HG03196 (cell line): Measurements from ENCODE around the gene GRAMD4.

ENCODE experiments used
- ATAC-seq: cut with Tn5 transposase; IDR thresholded peaks from one replicate; pipeline ENCODE4 v1.9.1; 2021; ENCODE audit not compliant: unreplicated experiment

The GRAMD4 gene

DNA sequence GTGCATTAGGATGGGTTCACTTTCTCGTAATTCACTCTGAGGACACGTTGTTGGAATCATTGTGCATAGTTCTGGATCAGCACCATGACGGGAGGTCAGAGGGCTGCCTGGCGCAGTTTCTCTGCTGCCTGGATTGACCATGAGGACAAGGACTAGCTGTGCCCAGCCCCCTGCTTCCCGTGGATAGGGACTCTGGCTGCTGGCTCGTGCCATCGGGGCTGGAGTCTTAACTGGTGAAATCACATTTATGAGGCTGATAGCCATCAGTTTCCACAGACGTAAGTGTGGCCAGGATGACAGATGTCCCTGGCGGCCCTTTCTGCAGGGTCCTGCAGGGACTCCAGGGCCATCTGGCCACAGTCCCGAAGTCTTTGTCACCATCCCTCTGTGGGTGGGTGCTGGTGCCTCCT is 24.1 kb upstream of the GRAMD4 start:
- no peak for ATAC-seq

DNA sequence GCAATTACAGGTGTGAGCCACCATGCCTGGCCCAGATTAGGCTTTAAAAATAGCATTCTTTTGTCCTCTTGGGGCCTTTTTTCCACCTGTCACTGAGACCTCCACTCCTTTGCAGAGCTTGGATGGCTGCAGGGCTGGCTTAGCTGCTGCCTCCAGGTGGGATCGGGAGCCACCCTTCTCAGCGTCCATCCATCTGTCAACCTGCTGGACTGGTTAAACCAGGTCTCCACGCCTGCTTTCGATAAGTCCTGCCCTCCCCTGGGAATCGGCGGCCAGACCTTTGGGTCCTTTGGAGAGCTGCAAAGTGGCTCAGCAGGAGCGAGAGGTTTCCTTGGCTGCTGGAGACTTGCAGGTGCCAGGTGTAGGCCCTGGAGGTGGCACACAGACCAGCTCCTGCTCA is 23.4 kb upstream of the GRAMD4 start:
- no peak for ATAC-seq

DNA sequence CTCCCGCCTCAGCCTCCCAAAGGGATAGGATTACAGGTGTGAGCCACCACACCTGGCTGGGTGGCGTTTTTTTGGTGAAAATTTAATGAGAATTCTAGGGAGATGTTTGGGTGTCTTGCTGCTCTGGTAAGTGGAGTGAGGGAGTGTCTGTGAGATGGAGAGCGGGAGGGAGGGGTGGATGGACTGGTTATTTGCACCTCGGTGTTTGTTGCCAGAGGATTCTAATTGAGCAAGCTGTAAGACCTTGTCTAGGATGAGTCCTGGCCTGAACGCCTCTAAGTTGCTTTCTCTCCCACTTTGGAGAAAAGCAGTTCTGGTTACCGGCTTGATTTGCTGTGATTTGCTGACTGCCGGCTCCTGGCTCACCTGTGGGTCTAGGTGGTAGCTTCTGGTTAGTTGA is 22.0 kb upstream of the GRAMD4 start:
- no peak for ATAC-seq

DNA sequence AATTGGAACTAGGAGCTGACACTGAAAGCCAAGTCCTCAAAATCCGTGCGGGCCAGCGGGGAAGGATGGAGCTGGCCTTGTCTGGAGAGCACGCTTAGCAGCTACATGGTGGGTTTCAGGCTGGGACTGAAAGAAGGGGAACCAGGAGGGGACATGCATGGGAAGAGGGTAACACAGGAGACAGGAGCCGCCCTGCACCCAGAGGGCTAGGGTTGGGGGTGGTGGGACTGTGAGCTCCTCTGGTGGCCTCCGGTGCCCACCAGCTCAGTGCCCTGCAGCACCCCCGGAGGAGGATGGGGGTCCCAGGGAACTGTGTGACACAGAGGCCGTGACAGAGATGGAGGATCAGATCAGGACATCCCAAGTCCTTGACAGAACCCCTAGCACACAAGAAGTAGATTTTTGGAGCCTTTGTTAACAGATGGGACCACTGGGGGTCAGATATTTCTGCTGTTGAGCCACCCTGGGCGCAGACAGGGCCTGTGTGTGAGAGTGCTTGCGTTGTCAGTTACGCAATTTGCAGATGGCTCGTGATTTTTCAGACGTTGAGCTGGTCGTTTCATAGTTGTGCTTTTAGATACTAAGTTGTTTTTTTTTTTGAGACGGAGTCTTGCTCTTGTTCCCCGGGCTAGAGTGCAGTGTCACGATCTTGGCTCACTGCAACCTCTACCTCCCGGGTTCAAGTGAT is 21.3 kb upstream of the GRAMD4 start:
- no peak for ATAC-seq

DNA sequence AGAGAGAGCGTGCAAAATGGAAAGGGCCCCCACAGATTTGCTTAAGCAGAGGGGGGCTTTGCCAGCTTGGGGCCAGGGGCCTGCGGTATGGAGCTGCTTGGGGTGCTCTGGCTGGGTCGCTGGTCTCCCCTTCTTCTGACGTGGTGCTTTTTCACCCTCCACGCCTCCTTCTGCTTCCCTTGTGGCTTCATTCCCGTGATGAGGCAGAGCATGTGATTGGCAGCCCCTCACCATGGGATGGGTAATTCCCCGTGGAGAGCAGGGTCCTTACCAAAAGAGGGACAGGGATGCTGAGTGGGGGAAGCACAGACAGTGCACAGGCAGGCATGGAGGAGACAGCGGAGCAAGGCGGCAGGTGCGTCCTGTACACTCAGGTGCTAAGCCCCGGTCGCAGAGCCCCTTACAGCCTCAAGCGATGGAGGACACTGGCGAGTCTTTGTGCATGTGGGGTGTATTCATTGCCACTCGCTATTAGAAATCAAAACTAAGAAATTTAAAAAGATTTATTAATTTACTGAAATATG is 19.9 kb upstream of the GRAMD4 start:
- no peak for ATAC-seq

DNA sequence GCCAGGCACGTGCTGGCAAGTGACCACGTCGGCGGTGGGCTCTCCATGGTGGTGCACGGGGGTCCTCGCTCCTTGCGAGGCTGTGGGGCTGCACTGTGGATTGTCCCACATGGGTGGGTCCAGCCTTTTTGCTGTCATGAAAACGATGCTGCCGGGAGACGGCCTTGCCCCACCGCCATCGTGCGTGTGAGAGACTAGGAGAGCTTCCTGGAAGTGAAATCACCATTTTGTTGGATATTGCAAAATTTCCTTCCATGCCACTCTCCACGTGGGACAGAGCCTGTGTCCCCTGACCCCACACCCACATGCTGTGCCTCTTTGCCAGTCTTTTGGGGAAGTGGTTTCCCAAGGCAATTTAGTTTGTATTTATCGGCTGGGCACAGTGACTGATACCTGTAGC is 18.2 kb upstream of the GRAMD4 start:
- ATAC-seq, result no peak

DNA sequence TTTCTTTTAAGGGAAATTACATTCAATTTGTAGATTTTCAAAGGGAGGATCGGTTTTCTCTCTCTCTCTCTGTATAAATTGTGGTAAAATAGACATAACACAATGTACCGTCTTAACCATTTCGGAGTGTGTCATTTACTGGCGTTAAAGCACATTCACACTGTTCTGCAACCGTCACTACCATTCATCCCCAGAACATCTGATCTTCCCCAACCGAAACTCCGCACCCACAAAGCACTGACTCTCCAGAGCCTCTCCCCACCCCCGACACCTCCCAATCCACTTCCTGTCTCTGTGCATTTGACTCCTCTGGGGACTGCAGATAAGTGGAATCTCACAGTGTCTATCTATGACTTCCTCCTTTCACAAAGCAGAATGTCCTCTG is 15.9 kb upstream of the GRAMD4 start:
- no peak for ATAC-seq

DNA sequence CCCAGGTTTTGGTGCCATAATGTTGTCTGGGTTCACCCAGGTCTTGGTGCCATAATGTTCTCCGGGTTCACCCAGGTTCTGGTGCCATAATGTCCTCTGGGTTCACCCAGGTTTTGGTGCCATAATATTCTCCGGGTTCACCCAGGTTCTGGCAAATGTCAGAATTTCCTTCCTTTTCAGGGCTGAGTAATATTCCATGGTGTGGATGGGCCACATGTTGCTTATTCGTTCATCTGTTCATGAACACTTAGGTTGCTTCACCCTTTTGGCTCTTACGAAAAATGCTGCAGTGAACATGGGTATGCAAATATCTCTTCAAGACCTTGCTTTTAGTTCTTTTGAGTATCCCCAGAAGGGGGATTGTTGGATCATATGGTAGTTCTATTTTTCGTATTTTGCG is 15.1 kb upstream of the GRAMD4 start:
- ATAC-seq, result no peak

DNA sequence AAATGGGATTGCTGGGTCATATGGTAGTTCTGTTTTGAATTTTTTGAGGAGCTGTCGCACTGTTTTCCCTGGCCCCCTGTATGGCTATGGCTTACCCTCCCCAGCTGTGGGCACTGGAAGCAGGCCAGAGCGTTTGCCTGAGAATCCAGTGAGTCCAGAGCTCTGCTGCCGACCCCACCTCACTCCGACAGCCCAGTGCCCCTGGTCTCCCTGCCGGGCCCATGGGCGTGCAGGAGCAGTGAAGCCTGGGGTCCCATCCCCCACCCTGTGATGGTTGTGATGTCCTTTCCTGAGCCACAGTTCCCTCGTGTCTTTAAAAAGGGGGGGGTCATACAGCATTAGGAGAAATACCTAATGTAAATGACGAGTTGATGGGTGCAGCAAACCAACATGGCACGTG is 13.3 kb upstream of the GRAMD4 start:
- ATAC-seq, result no peak

DNA sequence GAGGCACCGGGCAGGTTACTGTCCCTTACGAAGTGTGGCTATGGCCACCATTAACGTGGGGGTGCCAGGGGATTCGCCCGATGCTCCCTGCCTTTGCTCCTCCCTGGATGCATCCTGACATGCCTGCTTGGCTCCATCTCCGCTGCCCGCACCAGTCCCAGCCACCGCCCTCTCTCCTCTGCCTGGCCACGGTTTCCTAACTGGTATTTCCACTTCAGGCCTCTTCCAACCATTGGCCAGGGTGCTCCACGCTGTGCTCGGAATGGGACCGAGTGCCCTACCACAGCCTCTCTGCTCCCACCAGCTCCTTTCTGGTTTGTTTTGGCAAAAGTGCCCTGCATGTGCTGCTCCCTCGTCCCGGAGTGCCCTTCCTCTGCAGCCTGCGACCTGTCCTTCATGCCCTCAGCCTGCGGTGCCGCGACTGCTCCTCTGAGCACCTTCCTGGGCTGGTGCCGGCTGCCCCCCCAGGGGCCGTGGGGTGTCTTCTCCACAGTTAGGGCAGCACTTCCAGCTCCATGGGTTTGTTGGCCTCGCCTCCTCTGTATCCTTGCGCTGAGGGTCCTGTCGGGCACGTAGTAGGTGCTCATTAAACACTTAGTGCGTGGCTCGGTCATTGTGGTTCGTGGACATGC is 12.6 kb upstream of the GRAMD4 start:
- ATAC-seq, result no peak

DNA sequence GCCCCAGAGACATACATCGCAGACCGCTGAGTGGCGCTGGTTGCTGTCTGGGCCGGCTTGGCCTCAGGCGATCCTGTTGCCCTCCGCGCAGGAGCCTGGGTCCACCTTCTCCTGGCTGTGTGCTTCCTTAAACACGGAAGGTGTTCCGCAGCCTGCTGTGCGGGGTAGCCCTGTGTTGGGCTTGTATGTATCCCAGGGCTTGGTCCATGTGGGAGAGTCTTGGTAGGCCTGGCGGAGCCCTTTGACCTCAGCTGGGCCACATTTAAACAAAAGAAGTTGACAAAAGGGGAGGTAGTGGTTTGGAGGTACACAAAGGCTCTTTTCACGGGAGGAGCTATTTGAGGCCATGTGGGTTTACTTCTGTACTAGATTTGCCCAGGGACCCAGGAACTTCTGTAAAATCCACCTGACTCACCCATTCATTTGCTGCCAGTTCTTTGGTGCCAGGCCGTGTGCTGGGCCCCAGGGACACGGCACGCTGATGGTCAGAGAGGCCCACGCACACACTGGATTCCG is 11.0 kb upstream of the GRAMD4 start:
- no peak for ATAC-seq

DNA sequence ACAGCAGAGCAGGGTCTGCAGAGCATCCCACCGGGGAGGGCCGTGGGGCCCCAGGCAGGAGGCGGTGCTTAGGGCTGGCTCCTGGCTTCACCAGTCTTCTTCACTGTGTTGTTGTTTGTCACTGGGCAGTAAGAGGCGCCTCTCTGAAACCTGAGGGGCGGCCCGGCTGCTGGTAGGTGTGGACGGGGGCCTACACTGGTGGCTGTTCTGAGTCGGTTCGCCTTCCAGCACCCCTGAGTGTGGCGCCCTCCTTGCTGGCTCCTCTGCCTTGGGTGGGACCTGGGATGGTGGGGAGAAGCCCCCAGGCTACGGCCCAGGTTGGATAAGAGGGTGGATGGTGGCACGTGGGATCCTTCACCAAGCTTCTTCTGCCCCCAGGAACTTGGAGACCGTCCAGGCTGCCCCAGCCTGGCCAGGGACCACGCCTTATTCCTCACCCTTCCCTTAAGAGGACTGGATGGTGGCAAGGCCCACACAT is 10.4 kb upstream of the GRAMD4 start:
- no peak for ATAC-seq

DNA sequence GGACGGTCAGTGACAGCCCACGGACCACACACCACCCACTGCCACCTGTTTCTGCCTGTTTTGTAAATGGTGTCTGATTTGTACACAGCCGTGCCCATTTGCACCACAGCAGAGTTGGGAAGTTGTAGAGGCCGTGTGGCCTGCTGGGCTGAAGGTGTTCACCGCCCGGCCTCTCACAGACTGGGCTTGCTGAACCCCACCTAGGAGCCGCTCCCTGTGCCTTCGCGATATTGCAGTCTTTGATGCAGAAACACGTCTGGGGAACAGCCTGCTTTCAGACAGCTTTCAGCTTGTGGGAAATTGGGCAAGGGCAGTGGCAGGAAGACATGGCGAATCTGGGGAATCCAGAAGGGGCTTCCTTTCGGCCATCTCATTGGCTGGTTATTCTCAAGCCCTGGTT is 9.8 kb upstream of the GRAMD4 start:
- ATAC-seq, result no peak

DNA sequence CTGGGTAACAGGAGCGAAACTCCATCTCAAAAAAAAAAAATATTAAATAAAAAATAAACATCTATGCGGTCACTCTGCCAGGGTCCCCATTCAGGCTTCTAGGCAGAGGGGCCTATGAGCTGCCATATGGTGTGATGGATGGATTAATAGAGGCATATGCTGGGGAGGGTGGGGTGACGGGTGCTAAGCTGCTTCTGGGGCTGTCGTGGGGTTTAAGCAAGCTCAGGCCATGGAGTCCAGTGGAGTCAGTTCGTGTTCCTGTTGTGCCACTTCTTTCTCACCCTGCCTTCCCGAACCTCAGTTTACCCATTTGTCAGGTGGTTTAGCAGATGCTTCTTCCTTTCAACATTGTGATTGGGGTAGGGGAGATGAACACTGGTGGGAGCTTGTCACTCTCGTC is 9.0 kb upstream of the GRAMD4 start:
- ATAC-seq, result no peak

DNA sequence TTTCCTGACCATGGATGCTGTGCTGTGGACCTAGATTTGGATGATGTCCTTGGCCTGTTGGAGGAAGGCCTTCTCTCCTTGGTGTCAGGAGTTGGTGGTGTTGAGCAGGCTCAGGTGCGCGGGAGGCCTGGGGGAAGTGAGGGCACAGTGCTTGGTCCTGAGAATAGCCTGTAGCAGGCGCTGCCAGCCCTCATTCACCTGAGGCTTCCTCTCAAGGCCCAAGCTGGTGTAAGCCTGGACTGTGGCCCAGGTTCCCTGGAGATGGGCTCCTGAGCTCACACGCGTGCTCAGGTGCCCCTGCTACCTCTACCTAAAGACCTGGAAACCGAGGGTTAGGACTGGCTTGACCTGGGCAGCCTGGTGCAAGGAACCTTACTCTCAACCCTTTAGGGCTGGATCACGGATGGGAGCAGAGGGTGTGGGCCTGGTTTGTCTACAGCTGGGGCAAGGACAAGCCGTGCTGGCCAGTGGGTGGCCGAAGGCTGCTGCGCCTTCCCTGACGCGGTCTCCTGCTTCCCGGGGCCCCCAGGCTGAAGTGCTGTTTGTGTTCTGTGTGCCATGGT is 7.8 kb upstream of the GRAMD4 start:
- ATAC-seq, result no peak

DNA sequence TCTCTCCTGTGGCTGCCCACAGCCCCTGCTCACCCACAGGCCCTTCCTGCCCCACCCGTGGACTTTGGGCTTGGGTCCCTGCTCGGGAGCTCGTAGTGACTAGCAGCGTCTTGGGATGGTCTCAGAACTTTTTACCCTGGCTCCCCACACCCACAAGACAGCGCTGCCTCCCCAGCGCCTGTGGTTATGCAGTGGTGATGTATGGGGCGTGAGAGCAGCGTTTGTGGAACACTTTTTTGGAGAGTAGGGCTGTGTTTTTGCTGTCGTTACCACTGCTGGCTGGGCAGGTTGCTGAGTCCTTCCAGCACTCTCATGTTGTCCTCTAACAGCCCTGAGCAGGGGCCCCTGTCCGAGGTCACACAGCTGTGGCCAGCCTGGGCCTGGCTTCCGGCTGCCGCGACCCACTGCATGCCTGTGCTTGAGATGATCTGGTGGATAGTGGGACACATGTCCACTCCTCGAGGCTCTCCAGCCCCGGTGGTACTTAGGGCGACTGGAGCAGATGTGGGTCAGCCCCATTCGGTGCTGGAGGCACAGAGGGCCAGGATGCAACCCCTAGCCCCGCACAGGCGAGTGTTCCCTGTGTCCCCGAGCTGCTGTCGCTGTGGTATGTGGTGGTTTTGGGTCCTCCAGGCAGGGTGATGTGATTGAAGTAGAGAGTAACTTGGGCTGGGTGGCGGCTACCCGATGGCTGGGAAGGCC is 7.1 kb upstream of the GRAMD4 start:
- no peak for ATAC-seq

DNA sequence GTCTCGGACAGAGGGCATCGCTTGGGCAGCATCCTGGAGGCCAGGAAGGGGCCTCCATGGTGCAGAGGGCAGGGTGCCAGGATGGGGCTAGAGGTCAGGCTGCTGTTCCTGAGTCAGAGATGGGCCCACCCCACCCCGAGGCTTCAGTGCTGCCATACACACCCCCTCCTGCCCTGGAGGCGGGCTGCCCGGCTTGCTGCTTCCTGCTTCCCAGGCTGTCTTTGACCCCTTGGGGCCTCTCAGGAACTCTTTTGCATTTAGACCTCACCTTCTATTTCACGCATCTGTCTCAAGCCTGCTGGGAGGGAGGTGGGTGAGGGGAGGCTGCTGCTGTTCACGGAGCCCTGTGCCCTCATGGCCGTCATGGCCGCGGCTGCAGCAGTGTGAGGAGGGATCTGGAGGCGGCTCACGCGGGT is 6.6 kb upstream of the GRAMD4 start:
- no peak for ATAC-seq

DNA sequence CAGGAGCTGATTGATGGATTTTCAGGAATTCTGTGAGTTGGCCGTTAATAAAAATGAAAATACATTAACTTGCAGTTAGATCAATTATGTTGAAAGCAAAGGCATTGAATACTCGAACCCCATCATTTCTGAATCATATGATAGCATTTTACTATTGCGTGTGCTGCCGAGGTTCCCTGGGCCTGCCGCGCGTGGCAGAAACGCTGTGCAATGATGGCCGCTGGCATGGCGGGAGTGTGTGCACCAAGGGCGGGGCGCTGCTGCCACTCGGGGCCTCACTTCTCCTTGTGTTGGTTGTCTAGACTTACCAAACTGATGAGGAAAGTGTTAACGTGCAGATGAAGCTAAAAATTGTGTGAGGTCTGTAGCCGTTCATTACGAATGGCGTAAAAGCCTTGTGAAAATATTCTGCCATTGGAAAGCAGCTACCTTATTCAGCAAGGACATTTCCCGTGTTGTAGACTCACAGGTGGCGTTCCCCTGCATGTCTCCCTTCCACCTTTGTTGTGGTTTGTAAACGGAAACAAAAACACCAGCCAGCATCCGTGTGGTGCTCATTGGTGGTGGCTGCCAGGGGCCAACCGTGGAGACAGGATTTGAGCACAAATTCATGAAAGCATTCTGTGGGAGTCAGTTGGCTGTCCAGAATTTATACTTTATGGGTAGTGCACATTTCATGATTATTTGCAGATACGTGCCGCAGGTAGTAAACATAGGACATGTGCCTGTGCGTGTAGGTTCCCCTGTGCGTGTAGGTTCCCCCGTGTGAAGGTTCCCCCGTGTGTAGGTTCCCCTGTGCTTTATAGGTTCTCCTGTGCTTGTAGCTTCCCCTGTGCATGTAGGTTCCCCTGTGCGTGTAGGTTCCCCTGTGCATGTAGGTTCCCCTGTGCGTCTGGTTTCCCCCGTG is 5.9 kb upstream of the GRAMD4 start:
- no peak for ATAC-seq

DNA sequence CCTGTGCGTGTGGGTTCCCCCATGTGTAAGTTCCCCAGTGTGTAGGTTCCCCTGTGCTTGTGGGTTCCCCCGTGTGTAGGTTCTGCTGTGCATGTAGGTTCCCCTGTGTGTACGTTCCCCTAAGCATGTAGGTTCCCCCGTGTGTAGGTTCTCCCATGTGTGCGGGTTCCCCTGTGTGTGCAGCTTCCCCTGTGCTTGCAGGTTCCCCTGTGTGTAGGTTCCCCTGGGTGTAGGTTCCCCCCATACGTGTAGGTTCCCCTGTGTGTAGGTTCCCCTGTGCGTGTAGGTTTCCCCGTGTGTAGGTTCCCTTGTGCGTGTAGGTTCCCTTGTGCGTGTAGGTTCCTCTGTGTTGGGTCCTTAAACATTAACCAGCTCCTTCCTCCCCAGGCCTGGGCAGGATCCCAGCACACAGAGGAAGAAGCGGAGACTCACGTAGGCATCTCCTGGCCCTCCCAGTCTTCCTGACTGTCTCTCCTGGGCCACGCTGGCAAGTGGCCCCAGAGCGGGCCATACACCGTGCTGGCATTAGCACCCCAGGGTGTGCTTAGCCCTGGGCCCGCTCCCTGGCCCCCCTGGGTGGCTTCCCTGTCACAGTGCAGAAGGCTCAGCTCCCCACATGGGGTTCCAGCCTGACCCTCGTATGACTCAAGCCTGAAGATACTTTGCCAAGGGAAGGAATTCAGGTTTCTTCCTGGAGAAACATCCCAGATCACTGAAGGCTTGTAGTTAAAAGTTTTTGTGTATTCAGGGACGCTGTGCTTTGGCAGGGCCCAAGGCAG is 2.8 kb upstream of the GRAMD4 start:
- ATAC-seq, result no peak
